HCT116 (cell line): Measurements from ENCODE around the gene ALPP. TPM values are rescaled to one million over a fixed set of nuclear protein-coding genes. Genes with fewer than 3 reads are reported as not detected.

Experiments
- ATAC-seq: fragments of 200-7000 bp; cut with Tn5 transposase; 2 replicates; pipeline ENCODE4 v1.9.1; 2020; ENCODE audit warnings: mild to moderate bottlenecking, moderate library complexity
- BruUV-seq: library from RNA; stranded (reverse); fragments of 400-500 nt; replicated peaks from 2 replicates; lab custom pipeline; 2021; lab: Mats Ljungman, UMichigan
- CTCF ChIA-PET: fragments of 300-600 bp; sonication (Branson Sonifier 250); formaldehyde crosslinking; loops from one replicate; lab custom pipeline; 2021; ENCODE audit warnings: antibody characterized with exemption; lab: Charles Lee
- POLR2A ChIA-PET: fragments of 300-600, 350-600 bp; sonication (Branson Sonifier 250); formaldehyde crosslinking; loops from one replicate; lab custom pipeline; 2021; ENCODE audit warnings: antibody characterized with exemption; lab: Charles Lee
- RAD21 ChIA-PET, 2 experiments: fragments of 300-600 bp; sonication (Branson Sonifier 250); formaldehyde crosslinking; loops; one replicate each; lab custom pipeline; 2023; ENCODE audit warnings: low total read pairs in 2 of 2; ENCODE audit not compliant: uncharacterized antibody in 2 of 2, unreplicated experiment in 2 of 2, low non-redundant PET in 1 of 2; lab: Charles Lee
- DNase-seq: peaks from one replicate; pipeline ENCODE4 v3.0.0-alpha.2; 2010; ENCODE audit warnings: low read depth, low spot score
- H2AFZ ChIP-seq: fragments of 200-600 bp; shearing (Covaris generic), sonication (generic); 2 replicates; pipeline ENCODE4 v1.6.1; 2017; ENCODE audit warnings: low read depth, mixed run types, mixed read lengths, antibody characterized with exemption, low read length; ENCODE audit not compliant: poor library complexity, severe bottlenecking
- H3K27ac ChIP-seq: 2 replicates; pipeline ENCODE4 v1.5.1; 2012; ENCODE audit warnings: low read depth, low read length
- H3K27me3 ChIP-seq: fragments of 200-600 bp; sonication (generic); 2 replicates; pipeline ENCODE4 v1.6.1; 2016; ENCODE audit warnings: mixed run types, low read length, mixed read lengths; ENCODE audit not compliant: insufficient read depth
- H3K36me3 ChIP-seq, 2 experiments: fragments of 200-500 bp in 1 of 2; fragments of 200-600 bp in 1 of 2; sonication (Bioruptor generic) in 1 of 2; sonication (generic) in 1 of 2; 2 replicates each; pipeline versions ENCODE4 v1.5.1 to v1.6.1; 2014 to 2016; ENCODE audit warnings: low read length in 2 of 2, inconsistent platforms in 1 of 2, mixed read lengths in 1 of 2, mixed run types in 1 of 2; ENCODE audit not compliant: insufficient read depth in 2 of 2, control insufficient read depth in 1 of 2
- H3K4me1 ChIP-seq, 2 experiments: fragments of 200-600 bp in 1 of 2; sonication (generic) in 1 of 2; 2 replicates each; pipeline versions ENCODE4 v1.5.1 to v1.6.1; 2012 to 2017; ENCODE audit warnings: low read length in 2 of 2, inconsistent platforms in 1 of 2, mild to moderate bottlenecking in 1 of 2, mixed read lengths in 1 of 2, mixed run types in 1 of 2, moderate library complexity in 1 of 2; ENCODE audit not compliant: insufficient read depth in 2 of 2, control insufficient read depth in 1 of 2
- H3K4me2 ChIP-seq: fragments of 200-600 bp; sonication (generic); 2 replicates; pipeline ENCODE4 v1.6.1; 2017; ENCODE audit warnings: mixed run types, low read length, mixed read lengths
- H3K4me3 ChIP-seq, 2 experiments: fragments of 200-600 bp in 1 of 2; sonication (generic) in 1 of 2; replicated peaks in 1 of 2; 2 replicates each; pipeline ENCODE4 v1.5.1; 2011 to 2016; ENCODE audit warnings: low read length in 2 of 2, control low read depth in 1 of 2, low read depth in 1 of 2, mild to moderate bottlenecking in 1 of 2, mixed read lengths in 1 of 2, mixed run types in 1 of 2
- H3K79me2 ChIP-seq: fragments of 200-600 bp; sonication (generic); 2 replicates; pipeline ENCODE4 v1.6.1; 2017; ENCODE audit warnings: mild to moderate bottlenecking, mixed run types, low read length, moderate library complexity, mixed read lengths; ENCODE audit not compliant: insufficient read depth
- H3K9ac ChIP-seq: fragments of 200-600 bp; sonication (generic); 2 replicates; pipeline ENCODE4 v1.6.1; 2016; ENCODE audit warnings: low read length, mixed read lengths
- H3K9me2 ChIP-seq: fragments of 200-600 bp; sonication (generic), shearing (Covaris generic); 2 replicates; pipeline ENCODE4 v1.6.1; 2017; ENCODE audit warnings: mixed run types, mild to moderate bottlenecking, moderate library complexity; ENCODE audit not compliant: insufficient read depth
- H3K9me3 ChIP-seq, 2 experiments: fragments of 200-500 bp in 1 of 2; fragments of 200-600 bp in 1 of 2; sonication (Bioruptor generic) in 1 of 2; sonication (generic) in 1 of 2; 2 replicates each; pipeline ENCODE4 v1.6.1; 2014 to 2017; ENCODE audit warnings: low read length in 2 of 2, mixed read lengths in 2 of 2, inconsistent platforms in 1 of 2, low read depth in 1 of 2, mild to moderate bottlenecking in 1 of 2, mixed run types in 1 of 2, moderate library complexity in 1 of 2; ENCODE audit not compliant: control insufficient read depth in 1 of 2, insufficient read depth in 1 of 2
- H4K20me1 ChIP-seq: fragments of 200-600 bp; sonication (generic), shearing (Covaris generic); 2 replicates; pipeline ENCODE4 v1.6.1; 2017; ENCODE audit warnings: mixed run types, mild to moderate bottlenecking, moderate library complexity; ENCODE audit not compliant: insufficient read depth
- ATF3 ChIP-seq: IDR thresholded peaks from 2 replicates; pipeline ENCODE4 v1.6.1; 2012
- CEBPB ChIP-seq: IDR thresholded peaks from 2 replicates; pipeline ENCODE4 v1.6.1; 2012; ENCODE audit warnings: low read depth
- CTCF ChIP-seq, 3 experiments: fragments of 200-600 bp in 1 of 3; sonication (generic) in 1 of 3; IDR thresholded peaks in 2 of 3; conservative IDR thresholded peaks in 1 of 3; 2 replicates each; pipeline ENCODE4 v1.5.1; 2012 to 2017; ENCODE audit warnings: low read depth in 2 of 3, low read length in 2 of 3, antibody characterized with exemption in 1 of 3, borderline replicate concordance in 1 of 3, control low read depth in 1 of 3, mild to moderate bottlenecking in 1 of 3, mixed read lengths in 1 of 3, mixed run types in 1 of 3, moderate library complexity in 1 of 3; ENCODE audit not compliant: insufficient read depth in 1 of 3
- ELF1 ChIP-seq: IDR thresholded peaks from 2 replicates; pipeline ENCODE4 v1.6.1; 2012; ENCODE audit warnings: low read depth, borderline replicate concordance
- JUND ChIP-seq: IDR thresholded peaks from 2 replicates; pipeline ENCODE4 v1.6.1; 2012
- MAX ChIP-seq: IDR thresholded peaks from 2 replicates; pipeline ENCODE4 v1.6.1; 2012
- POLR2A ChIP-seq: IDR thresholded peaks from 2 replicates; pipeline ENCODE4 v1.7.0; 2011; ENCODE audit warnings: borderline replicate concordance; ENCODE audit not compliant: insufficient read depth, insufficient read length; ENCODE audit errors: extremely low read depth
- POLR2AphosphoS5 ChIP-seq: IDR thresholded peaks from 2 replicates; pipeline ENCODE4 v1.6.1; 2011; ENCODE audit warnings: mild to moderate bottlenecking, low read depth, low read length, moderate library complexity
- RAD21 ChIP-seq: IDR thresholded peaks from 2 replicates; pipeline ENCODE4 v1.6.1; 2012; ENCODE audit warnings: low read depth, mild to moderate bottlenecking
- REST ChIP-seq: IDR thresholded peaks from 2 replicates; pipeline ENCODE4 v1.6.1; 2012; ENCODE audit warnings: low read depth
- SIN3A ChIP-seq: IDR thresholded peaks from 2 replicates; pipeline ENCODE4 v1.6.1; 2012; ENCODE audit warnings: low read depth
- SP1 ChIP-seq: IDR thresholded peaks from 2 replicates; pipeline ENCODE4 v1.6.1; 2012; ENCODE audit warnings: low read depth
- YY1 ChIP-seq: IDR thresholded peaks from 2 replicates; pipeline ENCODE4 v1.6.1; 2011; ENCODE audit warnings: low read length, low read depth, moderate library complexity, mild to moderate bottlenecking; ENCODE audit not compliant: insufficient replicate concordance; ENCODE audit errors: extremely low read depth
- ZFX ChIP-seq: fragments of 450-650 bp; IDR thresholded peaks from 2 replicates; pipeline ENCODE4 v1.6.1; 2017
- ZNF274 ChIP-seq: fragments of 200-500 bp; sonication (Bioruptor generic); IDR thresholded peaks from 2 replicates; pipeline ENCODE4 v1.6.1; 2014; ENCODE audit warnings: mild to moderate bottlenecking, low read depth, low read length, inconsistent platforms
- intact Hi-C: fragments of 100-400 bp; cut with micrococcal nuclease; formaldehyde crosslinking; loops from 2 replicates; pipeline ENCODE4 v1.10.0; 2022
- total RNA-seq: library from RNA; stranded (reverse); gene quantifications from one replicate; pipeline ENCODE4 v1.2.1, GENCODE V29; 2021; ENCODE audit not compliant: unreplicated experiment

The ALPP gene
- total RNA-seq, 1 experiment from 2014 or later = 0.34 TPM

- DNase-seq (no peak), ATAC-seq (no peak)
- no peaks in the 10 kb centered on the region for H3K36me3 ChIP-seq
- H2AFZ ChIP-seq = no peak overlapping the region
- TF ChIP-seq ZNF274 (no peak), MAX (no peak), POLR2A (no peak), CEBPB (no peak), ATF3 (no peak), ELF1 (no peak), JUND (no peak), SIN3A (no peak), POLR2AphosphoS5 (no peak), SP1 (no peak), CTCF (IDR thresholded peaks at IDR 0.05 in 2 of 3, conservative IDR thresholded peaks at IDR 0.05 in 1 of 3; ENCODE audit: borderline replicate concordance in 1 of 3, insufficient read depth in 1 of 3, low read depth in 2 of 3, low read length in 2 of 3) (no peak), YY1 (no peak), ZFX (no peak), REST (no peak), RAD21 (no peak)
- CTCF ChIA-PET = no interaction called here
- RAD21 ChIA-PET = no interaction called here
- no TSS peak for BruUV-seq
- no peak overlapping the region for H3K27ac ChIP-seq
- no peaks in the 10 kb centered on the region for H4K20me1 ChIP-seq
- H3K9me3 ChIP-seq = no peaks in the 10 kb centered on the region
- intact Hi-C loops = loop anchor here (10.0 kb wide), 1 partner anchor 182 kb away; the partner anchor contains the start of genes CHRND and PRSS56
- no peaks in the 10 kb centered on the region for H3K9me2 ChIP-seq
- H3K4me3 ChIP-seq = no peak overlapping the region
- no peaks in the 10 kb centered on the region for H3K27me3 ChIP-seq
- H3K9ac ChIP-seq = no peak overlapping the region
- no peaks in the 10 kb centered on the region for H3K4me1 ChIP-seq
- POLR2A ChIA-PET = no interaction called here
- H3K79me2 ChIP-seq = no peaks in the 10 kb centered on the region
- H3K4me2 ChIP-seq = no peak overlapping the region
Observed at GRCh38 chr2:232342635-232343565, 35.7 kb upstream of the ALPP start.
